Stimulated activated CD4-positive, alpha-beta T cell treated with anti-CD3 and anti-CD28 coated beads, Interleukin-12 subunit alpha, Interleukin-12 subunit beta, amount 100 ng/mL, for 48 hours (primary cell): ENCODE results near the gene PTPN13.
A peak's percentile ranks its signal among the peaks of the same experiment; 100 is the strongest.
"Not testable (repeated sequence)": the region's sequence is repeated elsewhere in the genome, so short reads cannot be mapped to it uniquely, and the experiment has no call there.

Source experiments
- DNase-seq, 3 donors: peaks; one replicate each; pipeline ENCODE4 v3.0.0-alpha.2; 2020; ENCODE audit warnings: low read depth in 2 of 3, low spot score in 1 of 3

PTPN13 gene

DNA sequence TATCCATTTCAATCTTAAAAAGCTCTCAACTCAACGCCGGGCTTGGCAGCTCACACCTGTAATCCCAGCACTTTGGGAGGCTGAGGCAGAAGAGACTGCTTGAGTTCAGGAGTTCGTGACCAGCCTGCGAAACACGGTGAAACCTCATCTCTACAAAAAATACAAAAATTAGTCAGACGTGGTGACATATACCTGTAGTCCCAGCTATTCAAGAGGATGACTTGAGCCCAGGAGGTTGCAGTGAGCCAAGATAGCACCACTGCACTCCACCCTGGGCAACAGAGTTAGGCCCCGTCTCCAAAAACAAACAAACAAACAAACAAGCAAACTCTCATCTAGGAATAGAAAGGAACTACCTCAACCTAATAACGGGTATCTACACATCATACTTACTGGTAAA lies 50.8 kb downstream of the PTPN13 start:
- no peak for DNase-seq

DNA sequence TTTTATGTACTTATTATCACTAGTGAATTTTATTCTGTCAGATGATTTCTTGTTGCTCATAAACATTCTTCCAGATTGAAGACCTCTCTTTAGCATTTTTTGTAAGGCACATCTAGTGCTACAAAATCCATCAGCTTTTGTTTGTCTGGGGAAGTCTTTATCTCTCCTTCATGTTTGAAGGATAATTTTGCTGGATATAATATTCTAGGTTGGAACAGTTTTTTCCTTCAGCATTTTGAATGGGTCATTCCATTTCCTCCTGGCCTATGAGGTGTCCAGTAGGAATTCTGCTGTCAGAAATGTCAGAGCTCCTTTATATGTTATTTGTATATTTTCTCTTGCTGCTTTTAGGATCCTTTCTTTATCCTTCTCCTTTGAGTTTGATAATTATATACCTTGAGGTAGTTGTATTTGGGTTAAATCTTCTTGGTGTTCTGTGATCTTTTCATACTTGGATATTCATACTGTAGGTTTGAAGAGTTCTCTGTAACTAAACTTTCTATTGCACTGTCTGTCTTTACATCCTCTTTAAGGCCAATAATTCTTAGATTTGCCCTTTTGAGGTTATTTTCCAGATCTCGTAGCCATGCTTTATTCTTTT lies 58.3 kb downstream of the PTPN13 start:
- no peak for DNase-seq

DNA sequence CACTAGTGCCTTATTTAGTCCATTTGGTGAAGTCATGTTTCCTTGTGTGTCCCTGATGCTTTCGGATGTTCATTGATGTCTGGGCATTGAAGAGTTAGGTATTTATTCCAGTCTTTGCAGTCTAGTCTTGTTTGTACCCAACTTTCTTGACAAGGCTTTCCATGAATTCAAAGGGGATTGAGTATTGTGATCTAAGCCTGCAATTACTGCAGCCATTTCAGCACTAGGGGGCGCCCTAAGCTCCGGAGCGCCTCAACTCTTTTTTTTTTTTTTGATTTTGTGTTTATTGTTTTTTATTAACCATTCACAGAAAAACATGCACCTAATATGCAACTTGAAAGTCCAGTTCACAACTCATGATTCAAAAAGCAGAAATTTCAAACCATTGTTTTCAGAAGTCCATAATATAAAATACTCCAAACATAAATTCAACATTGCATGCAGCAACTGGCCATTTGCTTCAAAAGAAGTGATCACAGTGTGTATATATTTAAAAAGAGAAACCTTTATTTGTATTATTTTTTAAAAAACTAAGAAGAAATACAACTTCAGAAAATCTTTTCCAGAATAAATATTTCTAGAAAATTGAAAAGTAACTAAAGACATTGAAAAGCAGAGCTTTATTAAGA lies 59.2 kb downstream of the PTPN13 start:
- DNase-seq, result peak in 1 of 3 donors; percentile 5

DNA sequence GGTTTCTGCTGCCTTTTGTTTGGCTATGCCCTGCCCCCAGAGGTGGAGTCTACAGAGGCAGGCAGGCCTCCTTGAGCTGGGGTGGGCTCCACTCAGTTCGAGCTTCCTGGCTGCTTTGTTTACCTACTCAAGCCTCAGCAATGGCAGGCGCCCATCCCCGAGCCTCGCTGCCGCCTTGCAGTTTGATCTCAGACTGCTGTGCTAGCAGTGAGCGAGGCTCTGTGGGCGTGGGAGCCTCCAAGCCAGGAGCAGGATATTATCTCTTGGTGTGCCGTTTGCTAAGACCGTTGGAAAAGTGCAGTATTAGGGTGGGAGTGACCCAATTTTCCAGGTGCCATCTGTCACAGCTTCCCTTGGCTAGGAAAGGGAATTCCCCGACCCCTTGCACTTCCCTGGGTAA lies 62.7 kb downstream of the PTPN13 start:
- DNase-seq, result not testable (repeated sequence)

DNA sequence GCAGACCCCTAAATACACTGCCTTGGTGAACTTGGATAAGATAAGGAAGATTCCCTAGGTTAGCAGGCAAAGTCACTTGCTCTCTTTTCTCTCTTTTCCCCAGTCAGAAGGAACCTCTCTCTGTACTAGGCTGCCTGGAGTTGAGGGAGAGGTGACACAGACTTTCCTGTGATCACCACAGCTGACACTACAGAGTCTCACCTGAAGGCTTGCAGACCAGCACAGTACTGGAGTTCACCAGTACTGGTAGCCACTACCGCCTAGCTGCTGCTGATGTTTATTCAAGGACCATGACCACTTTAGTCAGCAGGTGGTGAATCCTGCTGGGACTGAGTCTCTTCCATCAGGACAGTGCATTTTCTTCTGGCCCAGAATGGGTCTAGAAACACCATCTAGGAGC lies 63.3 kb downstream of the PTPN13 start:
- DNase-seq, result no peak

DNA sequence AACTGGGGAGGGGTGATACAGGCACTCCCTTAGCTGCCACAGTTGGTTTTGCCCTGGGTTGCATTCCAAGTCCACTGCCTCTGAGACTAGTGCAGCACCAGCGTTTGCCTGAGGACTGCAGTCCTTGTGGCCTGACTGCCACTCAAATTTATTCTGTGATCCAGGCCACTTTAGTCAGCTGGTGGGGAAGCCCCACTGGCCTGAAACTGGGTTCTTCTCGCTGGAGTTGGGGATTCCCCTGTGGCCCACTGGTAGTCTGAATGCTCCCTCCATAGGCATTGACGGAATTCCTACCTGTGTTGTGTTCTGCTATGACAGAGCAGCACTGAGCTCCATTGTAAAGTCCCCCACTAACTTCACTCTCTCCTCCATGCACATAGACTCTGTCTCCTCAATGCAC lies 63.8 kb downstream of the PTPN13 start:
- no peak for DNase-seq

DNA sequence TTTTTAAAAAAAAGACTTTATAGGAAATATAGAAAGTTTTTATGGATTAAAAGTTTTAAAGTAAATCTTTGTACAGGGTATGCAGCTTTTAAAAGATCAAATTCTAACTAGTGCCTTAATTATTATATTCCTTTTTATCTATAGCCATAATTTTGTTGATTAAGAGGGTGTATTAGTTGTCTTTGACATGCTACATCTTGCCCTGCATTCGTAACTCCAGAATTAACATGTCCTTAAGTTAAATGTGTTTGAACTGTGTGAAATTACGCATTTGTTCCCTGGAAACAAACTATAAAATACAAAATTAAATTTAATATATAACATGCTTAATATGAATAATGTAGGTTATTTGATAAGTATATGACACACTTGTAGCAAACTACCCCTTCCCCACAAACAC lies 66.3 kb downstream of the PTPN13 start:
- no peak for DNase-seq

DNA sequence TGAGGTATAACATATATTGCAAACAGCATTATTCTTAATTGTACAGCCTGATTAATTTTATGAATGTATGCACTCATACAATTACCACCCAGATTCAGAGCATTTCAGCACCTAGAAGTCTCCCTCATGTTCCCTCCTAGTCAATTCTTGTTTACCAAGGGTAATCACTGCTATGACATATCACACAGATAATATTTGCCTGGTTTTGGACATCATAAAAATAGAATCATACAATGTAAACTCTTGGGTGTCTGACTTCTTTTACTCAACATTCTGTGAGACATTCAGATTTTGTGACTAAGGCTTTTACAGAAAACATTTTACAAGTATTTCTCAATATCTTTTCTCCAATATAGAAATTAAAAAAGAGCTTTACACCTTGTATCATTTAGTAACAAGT lies 66.9 kb downstream of the PTPN13 start:
- DNase-seq, result no peak

DNA sequence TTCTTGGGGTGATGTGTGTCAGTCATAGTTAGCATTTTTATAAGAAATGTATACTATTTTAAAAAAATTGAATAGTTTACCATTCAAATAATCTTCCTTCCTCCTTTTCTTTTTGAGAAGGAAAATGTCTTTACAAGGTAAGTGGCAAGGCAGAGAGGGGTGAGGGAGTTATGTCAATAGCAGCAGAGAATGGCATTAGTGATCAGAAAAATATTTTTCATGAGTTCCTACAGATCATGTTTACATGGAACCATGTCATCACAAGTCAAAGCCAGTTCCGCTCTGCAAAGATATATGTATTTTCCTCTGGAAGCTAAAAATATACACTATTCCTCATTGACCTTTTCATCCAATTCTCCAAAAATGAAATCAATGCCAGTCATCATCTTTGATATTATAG lies 67.3 kb downstream of the PTPN13 start:
- no peak for DNase-seq

DNA sequence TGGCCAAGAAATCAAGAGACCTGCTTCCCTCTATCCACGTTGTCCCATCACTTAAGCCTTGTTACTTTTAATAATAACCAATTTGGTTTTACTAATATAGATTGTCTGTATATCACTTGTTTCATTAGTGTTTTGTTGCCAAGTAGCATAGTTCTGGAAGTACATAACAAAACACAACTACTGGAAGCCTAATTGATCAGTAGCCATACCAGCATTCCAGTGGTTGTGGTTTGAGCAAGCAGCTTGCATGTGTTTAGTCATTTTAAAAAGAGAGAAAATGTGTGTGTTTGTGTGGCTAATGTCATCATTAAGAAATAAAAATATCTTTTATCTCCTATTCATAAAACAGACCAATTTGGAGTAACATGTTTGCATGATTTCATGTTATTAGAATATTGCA lies 70.8 kb downstream of the PTPN13 start:
- DNase-seq, result no peak

DNA sequence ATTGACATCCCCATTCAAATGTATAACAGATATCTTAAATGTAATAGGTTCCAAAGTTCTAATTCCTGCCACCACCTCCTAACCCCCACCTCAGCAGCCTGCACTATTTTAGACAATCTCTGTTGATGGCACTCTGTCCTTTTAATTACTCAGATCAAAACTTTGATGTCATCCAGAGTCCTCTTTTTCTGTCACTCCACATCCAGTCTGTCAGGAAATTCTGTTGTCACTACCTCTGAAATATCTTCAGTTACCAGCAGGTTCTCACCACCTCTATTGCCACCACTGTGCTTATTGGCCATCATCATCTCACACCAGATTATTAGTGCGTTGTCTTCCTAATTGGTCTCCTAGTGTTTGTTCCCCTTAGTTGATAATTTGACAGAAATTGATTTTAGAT lies 76.2 kb downstream of the PTPN13 start:
- no peak for DNase-seq

DNA sequence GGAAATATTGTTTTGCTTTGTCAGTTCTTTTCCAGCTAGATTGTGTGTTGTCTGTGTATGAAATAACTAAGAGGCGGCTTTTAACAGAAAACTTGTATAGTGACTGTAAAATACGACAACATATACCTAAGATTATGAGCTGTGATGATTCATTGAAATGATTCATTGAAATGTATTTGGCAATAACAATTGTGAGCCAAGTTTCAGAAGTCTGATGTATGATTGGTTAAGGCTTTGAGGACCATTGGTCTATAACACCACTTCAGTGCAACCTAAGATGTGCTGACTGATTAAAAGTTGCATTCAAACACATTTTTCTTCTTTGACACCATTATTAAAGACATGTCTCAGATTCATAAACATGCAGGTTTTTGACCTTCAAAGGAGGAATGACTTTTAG lies 76.6 kb downstream of the PTPN13 start:
- DNase-seq, result no peak

DNA sequence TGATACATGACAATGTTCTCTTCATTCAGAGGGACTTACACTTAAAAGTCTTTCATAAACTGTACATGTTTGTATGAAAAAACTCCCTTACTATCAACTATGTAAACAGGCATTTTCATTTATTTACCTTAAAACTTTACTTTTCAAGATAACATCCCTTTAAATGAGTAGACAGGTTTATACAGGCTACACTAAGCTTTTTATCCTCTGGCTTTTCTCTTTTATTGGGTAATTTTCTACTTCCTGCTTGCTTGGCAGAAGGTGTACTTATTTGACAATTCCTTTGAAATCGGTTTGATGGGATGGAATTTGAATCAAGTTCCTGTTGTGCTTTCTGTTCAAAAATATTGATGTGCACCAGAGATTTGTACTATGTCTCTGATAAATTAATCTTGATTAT lies 81.4 kb downstream of the PTPN13 start:
- no peak for DNase-seq

DNA sequence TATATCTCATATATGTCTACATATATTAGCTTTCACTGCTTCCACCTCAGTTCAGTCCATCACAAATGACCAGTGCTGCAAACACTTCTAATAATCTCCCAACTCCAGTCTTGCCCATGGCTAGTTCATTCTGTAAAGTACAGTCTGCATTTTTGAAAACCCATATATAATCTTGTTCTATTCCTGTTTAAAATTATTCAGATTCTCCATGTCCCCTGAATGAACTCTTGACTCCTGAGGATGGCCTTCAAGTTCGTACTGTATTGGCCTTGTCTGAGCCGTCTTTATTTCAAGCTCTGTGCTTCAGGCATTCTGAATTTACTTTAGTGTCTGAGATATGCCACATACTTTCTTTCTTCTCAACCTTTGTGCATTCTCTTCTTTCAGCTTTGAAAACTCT lies 84.7 kb downstream of the PTPN13 start:
- no peak for DNase-seq

DNA sequence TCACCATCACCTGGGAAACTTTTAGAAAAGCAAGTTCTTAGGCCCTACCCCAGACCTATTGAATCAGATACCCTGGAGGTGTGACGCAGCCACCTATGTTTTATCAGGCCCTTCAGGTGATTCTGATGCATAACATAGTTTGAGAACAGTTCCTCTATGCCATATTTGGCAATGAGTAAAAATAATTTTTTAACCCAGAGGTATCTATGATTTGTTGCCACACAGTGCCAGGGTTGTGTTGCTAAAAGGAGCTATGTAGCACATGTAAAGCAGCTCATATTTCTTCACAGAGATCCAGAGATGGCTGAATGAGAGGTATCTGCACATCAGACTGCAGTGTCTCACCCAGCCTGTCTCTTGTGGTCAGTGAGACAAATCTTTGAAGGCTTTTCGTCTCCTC lies 85.3 kb downstream of the PTPN13 start:
- no peak for DNase-seq

DNA sequence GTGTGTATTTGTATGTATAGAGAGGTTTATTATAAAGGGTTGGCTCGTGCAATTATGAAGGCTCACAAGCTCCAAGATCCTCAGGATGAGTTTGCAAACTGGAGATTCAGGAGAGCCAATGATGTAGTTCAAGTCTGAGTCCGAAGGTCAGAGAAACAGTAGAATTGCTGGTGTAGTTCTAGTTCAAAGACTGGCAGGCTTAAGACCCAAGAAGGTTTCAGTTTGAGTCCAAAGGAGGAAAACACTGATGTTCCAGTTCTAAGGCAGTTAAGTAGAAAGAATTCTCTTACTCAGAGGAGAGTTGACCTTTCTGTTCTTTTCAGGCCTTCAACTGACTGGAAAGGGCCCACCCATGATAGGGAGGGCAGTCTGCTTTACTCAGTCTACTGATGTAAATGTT lies 89.1 kb downstream of the PTPN13 start:
- no peak for DNase-seq

DNA sequence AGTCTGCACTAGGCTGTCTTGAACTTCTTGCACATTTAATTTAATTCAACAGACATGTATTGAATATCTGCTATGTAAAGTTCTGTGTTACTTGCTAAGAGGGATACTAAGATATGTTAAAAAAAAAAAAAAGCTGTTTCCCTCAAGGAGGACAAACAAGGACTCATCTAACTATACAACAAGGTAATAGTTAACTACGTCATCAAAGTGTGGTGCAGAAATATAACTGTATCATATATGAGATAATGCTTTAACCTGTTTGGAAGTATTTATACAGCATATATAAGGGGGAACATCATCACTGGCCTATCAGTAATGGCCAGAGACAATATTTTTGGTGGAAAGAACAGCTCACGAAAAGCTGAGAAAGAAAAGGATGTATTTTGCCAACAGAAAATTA lies 89.9 kb downstream of the PTPN13 start:
- DNase-seq, result no peak

DNA sequence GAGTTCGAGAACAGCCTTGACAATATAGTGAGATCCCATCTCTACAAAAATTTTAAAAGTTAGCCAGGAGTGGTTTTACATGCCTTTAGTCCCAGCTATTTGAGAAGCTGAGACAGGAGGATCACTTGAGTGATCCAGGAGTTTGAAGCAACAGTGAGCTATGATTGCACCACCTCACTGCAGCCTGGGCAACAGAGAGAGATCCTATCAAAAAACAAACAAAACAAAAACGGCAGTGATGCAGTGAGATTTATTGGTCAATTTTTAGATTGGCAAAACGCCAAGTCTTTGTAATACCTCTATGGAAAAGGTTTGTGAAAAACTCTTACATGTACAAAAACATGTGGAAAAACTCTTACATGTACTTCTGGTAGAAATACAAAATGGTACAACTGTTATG lies 91.3 kb downstream of the PTPN13 start:
- no peak for DNase-seq

DNA sequence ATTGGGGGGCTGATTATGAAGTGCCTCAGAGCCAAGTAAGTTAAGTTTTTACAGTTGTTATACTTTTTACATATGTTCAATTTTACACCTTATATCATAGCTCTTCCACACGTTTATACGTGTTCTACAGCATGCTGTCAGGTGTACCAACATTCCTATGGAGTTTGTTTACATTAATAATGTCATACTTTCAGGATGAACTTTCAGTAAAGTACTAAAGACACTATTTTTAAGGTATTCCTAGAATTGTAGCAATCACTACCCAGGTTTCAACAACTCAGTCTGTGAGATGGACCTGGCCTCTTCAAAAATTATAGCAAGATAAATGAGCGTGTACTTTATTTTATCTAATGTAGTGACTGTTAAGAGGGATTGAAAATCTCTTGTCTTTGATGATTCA lies 92.6 kb downstream of the PTPN13 start:
- DNase-seq, result no peak

DNA sequence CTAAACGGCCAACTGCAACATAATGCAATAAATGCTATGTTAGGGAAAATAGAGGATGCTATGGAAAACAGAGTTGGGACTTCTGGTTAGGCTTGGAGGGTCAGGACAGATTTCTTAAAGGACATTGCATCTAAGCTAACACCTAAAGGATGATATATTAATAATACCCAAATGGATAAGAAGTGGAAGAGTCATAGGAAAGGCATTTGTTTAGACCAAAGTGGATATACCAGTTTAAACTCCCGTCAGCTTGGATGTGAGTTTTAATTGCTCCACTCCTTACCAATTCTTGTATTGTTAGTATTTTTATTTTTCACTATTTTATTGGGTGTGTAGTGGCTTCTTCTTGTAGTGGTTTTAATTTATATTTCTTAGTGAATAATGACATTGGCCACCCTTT lies 93.9 kb downstream of the PTPN13 start:
- DNase-seq, result no peak

DNA sequence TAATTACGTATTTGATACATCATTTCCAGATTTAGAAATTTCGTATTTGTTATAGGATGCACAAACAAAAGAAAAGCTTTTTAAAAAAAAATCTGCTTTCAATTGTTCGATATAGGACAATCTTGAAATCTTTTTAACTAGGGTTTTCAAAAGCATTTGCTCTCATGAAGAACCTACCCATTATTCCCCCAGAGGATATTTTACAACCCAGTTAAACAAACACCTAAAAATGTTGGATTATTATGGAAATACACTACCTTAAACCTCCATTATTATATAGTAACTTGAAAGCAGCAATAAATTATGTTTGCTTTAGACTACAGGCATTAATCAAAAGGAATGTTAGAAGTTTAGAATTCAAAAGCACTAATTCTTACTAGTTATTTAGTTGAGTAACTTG lies 110.5 kb downstream of the PTPN13 start:
- DNase-seq, result no peak

DNA sequence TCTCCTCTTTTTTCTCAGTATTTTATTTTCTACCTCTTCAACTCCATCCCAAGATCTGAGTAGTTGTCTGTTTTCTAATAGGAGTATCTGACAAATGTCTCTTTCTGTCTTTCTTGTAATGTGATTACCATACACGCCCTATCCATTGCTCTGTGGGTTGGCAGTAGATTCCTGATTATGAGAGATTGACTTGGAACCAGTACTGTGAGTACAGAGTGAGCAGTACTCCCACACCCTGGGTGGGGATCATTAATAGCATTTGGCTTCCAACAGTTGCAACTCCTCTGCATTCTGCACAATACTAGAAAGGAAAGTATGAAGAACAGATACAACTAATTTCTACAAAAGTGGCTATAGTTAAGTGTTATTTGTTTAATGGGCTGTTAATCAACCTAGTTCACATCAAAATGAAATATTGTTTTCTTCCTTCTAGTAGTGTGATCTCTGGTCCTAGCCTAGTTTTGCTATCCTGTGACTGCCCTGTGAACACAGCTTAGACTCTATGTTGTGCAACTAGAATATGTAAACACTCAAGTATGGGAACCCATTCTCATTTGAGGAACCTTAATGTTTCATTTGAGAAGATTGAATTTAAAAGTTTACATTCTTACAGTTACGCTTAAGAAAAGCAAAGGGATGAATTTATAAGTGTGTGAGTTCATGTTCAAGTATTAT lies 112.9 kb downstream of the PTPN13 start:
- DNase-seq, result no peak

DNA sequence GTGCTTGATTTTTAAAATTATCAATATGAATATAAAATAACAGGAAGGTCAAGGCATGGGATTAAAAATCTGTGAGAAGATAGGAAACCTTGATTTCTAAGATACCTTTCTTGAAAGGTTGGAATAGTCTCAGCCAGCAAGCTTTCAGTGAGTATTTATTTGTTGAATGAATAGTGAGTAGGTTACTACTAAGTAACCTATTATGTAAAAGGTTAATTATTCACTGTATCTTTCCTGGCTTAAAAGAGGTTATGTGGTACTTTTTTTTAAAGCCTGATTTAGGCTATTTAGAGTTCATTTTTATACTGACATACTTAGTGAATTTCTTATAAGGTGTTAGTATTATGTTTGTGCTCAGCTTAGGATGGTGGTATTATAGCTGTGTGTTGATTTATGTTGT lies 123.5 kb downstream of the PTPN13 start:
- DNase-seq, result no peak
